Activated CD4-positive, CD25-positive, alpha-beta regulatory T cell treated with anti-CD3 and anti-CD28 coated beads, Interleukin-2, amount 50 U/mL, for 16 hours (primary cell): Measurements from ENCODE around the gene PIM3.
A peak's percentile ranks its signal among the peaks of the same experiment; 100 is the strongest.
"Not testable (repeated sequence)": the region's sequence is repeated elsewhere in the genome, so short reads cannot be mapped to it uniquely, and the experiment has no call there.

Source experiments
- DNase-seq: peaks from one replicate; pipeline ENCODE4 v3.0.0-alpha.2; 2020; ENCODE audit warnings: low read depth, low spot score

Gene PIM3

DNA sequence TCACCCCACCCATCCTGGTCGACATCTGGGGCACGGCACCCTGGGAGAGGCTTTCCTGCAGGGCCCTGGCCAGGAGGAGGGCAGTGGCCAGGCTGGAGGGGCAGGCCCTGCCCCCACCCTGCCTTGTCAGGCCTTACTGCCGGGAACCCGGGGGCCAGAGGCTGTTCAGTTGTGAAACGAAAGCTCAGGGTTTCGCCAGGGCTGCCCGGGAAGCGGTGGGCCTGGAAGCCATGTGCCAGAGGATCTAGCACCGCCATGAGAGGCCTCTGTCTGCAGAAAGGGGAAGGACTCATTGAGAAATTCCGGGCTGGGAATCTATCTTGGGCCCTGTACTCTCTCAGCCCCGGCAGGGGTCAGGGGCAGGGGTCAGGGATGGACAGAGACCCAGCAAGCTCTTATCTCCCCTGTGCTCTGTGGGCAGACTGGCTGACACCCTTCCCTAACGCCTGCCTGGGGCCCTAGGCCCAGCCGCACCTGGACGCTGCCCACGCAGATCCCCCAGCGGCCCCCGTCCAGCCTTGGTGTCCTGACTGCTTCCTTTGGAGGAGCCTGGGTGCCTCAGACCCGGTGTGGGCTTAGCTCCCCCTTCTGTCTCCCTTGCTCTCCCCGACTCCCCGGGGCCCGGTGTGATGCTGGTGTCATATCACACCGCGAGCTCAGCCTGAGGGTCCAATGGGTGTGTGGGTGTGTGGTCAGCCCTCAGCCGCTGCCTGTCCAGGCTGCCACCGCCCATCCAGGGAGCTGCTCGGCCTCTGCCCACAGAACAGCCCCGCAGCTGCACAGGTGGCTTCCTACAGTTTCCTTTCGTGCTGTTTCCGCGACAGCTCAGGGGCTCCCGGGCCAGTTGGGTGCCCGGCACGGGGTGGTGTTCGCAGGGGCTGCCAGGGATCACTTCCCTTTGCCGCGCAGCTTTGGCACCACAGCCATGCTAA lies 6.5 kb downstream of the PIM3 start:
- no peak for DNase-seq

DNA sequence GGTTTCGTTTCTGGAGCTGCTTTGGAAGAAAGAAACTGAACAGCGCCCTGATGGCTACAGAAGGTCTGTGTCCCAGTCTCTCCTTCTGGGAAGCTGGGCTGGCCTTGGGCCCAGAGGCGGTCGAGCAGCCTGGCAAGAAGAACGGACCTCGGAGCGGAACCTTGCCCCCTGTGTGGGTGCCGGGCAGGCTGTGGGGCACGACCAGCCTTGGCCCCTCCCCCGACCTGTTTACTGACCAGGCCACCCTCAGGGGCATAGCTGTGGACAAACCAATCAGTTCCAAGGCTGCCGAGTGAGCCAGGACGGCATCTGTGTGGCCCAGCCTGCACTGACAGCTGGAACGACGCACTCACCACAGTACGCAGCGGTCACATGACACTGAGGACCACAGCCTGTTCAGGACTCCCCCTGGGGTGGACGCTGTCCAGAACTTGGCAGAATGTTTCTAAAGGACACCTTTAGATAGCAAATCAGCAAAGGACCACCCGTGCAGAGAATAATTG lies 7.2 kb downstream of the PIM3 start:
- DNase-seq = no peak

DNA sequence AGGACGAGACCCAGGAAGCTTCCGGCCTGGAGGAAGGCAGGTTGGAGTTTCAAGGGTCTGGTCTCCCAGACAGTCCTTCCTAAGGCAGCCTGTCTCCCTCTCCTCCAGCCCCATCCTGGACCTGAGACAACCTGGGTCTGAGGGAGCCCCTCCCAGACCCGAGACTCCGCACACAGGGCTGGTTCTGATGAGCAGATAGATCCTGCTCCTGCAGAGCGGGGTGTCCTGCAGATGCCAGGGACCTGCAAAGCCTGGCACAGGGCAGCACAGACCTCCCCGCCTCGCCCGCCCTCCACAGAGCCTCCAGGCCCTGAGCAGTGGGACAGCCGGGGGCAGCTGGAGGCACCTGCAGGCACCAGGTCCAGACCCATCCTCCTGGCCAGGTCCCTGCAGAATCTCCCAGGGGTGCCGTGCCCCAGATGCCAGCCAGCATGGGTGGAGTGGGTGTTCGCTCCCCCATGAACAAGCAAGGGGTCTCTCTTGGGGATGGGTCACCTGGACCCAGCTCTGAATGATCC lies 7.8 kb downstream of the PIM3 start:
- DNase-seq = no peak

DNA sequence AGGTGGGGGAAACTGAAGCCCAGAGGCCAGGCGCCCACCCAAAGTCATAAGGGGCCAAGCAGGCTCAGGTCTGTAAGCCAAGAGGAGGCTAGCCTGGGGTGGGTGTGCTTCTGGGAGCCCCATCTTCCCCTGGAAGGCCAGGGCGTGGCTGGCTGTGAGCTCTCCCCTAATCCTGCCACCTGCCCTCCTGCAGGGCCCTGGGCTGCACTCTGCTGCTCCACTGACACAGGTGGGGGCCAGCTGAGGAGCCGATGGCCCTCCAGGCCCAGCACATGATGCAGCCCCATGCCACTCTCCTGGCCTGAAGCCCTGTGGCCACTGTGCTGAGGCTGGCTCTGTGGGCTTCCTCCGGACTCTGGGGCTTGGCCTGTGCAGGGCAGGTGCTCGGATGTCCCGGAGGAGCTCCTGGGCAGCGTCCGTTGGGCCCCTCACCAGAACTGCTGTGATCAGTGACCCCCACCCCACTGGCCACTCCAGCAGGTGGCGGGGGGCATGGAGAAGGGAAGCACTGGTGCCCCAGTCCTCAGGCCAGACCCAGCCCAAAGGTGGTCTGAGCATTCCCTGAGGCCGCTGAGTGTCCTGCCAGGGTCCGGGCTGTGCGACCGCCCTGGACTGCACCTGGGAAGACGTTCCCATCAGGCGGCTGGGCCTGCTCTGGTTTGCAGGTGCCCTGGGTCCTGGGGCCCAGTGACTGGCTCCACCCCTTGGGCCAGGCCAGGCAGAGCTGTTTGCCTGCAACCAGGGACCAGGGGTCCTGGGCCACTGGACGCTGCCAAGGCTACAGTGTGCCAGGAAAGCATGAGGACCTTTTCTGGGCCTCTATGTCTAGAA lies 8.5 kb downstream of the PIM3 start:
- DNase-seq = no peak

DNA sequence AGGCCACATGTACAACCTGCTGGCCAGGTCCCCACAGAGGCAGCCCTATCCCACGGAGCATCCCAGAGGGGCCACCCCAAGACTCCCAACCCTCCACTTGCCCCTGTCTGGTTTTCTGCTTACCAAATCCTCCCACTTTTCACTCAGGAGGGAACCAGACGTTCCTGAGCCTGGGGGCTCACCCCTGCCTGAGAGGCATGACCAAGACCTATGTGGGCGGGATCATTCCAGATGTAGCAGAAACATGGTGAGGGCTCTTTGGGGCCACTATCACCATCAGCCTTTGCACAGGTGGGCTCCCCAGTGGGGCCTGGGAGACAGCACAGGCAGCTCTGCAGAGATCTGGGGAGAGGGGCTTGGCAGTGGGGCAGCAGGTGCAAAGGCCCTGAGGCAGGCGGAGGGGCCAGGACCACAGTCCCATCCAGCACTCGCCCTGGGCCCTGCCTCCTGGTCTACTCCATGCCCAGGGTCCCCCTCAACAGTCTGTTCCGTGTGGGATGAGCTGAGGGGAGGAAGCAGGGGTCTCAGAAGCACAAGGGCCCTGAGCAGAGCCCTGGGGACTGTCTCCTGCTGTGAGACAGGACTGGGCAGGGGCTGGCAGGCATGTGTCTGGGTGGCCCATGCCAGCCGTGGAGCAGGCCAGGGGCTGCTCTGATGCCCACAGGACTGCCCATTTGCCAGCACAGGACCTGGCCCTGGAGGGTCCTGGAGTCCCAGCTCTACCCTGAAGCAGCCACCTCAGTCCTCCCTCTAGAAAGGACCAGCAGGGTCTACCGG lies 9.4 kb downstream of the PIM3 start:
- DNase-seq = no peak

DNA sequence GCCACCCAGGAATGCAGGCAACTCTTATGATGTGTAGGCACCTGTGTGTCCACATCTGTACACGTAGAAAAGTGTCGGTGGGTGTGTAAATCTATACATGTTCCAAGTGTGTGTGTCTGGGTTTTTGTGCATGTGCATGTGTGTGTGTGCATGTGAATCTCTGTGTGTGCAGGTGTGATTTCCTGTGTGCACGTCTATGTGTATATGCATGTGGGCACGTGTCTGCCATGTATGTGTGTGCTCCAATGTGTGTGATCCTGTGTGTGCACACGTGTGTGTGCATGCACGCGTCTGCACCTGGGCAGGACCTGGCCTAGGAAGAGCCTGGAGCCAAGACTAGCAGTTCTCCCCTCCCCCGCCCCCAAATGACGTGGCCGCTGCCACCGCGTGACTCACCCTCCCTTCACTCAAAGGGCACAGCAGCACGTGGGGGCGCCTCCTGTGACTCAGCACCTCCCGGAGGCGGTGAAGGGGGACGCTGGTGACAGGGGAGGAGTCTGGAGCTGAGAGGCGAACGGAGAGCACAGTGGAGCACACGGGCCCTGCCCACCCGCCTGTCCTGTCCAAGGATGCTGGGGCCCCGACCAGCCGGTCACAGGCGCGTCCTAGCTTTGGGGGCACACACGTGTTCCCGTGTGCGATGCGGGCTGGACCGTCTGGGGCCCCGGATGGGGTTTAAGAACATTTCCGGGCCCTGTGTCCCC lies 10.1 kb downstream of the PIM3 start:
- DNase-seq = peak; percentile 91

DNA sequence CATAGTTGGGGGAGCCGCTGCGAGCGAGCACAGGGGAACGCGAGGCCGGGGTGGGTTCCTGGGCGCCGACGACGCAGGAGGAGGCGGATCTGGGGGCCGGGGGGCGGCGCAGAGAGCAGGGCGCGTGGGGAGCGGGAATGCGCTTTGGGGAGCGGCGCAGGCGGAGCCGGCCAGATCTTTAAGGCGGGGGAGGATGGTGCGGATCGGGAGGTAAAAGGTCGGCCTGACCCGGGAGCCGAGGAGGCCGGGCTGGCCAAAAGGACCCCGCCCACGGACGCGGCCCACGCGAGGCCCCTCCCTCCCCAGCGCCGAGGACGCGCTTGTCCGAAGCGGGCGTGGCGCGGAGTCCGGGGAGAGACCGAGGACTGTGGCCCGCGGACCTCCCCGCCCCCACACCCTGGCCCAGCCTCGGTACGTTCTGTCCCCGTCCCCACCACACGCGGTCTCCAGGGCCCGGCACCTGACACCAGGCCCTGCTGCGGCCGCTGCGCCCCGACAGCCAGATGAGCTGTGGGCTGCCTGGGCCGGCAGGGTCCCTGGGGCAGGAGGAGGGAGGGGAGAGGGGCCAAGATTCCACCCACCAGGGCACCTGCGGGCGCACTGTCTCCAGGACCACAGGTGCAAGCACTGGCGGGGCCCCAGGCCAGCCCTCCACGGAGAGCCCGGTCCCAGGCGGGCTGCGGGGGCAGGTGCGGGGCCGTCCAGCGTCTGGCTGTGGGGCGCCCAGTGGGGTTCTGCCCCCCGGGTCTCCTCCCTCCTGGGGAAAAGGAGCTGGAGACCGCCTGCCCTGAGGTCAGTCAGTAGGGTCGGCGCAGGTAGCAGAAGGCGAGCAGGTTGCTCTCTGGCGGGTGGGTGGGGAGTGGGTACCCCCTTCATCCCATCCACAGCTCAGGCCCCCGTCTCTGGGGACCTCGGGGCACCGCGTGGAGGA lies 10.9 kb downstream of the PIM3 start:
- DNase-seq = no peak

DNA sequence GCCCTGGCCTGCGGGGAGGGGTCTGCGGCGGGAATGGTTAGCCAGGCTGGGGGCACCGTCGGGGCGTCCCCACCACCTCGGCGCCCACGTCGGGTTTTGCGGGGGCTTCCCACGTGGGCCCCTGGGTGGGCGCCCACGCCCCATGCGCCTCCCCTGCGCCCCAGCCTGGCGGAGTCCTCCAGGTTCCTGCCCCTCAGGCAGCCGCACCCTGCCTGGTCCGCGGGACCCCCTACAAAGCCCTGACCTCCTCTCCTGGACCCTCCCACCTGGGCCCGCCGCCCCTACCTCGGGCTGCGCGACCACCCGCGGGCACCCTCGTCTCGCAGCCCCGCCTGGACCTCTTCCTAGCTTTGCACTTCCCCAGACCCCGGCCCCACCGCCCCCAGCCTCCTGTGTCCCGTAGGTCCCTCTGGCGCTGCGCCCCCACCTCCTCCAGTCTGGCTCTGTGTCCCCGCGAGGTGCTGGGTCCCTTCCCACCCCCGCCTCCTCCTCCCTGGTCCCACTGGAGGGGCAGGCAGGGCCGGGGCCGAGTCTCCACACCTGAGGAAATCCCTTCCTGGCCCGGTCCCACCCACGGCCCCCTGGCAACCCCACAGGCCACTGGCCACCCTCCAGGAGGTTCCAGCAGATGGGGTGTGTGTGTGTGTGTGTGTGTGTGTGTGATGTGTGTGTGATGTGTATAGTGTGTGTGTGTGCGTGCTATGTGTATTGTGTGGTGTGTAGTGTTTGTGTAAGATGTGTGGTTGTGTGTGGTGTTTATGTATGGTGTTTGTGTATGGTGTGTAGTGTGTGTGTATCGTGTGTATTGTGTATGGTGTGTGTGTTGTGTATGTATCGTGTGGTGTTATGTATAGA lies 11.8 kb downstream of the PIM3 start:
- DNase-seq = no peak

DNA sequence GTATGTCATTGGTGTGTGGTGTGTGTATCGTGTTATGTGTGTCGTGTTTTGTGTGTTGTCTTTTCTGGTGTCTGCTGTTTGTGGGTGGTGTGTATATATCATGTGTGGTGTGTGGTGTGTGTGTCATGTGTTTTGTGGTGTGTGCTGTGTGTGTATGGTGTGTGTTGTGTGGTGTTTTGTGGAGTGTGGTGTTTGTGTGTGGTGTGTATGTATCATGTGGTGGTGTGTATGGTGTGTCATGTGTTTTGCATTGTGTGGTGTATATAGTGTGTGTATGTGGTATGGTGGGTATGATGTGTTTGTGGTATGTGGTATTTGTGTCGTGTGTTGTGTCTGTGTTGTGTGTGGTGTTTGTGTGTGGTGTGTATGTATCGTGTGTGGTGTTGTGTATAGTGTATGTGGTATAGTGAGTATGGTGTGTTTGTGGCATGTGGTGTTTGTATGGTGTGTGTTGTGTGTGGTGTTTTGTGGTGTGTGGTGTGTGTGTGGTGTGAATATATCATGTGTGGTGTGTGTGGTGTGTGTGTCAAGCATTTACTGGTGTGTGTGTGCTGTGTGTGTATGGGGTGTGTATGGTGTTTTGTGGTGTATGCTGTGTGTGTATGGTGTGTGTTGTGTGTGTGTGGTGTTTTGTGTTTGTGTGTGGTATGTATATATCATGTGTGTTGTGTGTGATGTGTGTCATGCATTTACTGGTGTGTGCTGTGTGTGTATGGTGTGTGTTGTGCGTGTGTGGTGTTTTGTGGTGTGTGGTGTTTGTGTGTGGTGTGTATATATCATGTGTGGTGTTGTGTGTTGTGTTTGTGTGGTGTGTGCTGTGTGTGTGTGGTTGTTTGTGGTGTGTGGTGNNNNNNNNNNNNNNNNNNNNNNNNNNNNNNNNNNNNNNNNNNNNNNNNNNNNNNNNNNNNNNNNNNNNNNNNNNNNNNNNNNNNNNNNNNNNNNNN lies 12.7 kb downstream of the PIM3 start:
- no peak for DNase-seq

DNA sequence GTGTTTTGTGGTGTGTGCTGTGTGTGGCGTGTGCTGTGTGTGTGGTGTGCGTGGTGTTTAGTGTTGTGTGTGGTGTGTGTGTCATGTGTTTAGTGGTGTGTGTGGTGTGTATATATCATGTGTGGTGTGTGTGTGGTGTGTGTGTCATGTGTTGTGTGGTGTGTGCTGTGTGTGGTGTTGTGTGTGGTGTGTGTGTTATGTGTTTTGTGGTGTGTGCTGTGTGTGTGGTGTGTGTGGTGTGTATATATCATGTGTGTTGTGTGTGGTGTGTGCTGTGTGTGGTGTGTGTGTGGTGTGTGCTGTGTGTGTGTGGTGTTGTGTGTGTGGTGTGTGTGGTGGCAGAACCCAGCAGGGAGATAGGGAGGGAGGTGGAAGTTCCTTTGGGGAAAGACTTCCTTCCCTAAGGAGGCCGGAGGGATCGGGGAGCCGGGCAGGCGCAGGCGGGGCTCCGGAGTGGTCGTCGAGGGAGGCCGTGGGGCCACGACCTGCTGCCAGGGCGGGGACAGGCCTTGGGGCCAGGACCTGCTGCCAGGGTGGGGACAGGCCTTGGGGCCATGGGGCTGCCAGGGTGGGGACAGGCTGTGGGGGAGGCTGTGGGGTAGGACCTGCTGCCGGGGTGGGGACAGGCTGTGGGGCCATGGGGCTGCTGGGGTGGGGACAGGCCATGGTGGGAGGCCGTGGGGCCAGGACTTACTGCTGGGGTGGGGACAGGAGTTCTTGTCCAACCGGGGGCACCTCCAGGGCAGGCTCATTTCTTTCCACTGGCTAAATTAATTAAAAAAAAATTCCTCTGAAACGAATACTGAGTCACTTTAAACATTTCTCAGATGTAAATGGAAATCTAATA lies 15.2 kb downstream of the PIM3 start:
- DNase-seq = peak; percentile 5

DNA sequence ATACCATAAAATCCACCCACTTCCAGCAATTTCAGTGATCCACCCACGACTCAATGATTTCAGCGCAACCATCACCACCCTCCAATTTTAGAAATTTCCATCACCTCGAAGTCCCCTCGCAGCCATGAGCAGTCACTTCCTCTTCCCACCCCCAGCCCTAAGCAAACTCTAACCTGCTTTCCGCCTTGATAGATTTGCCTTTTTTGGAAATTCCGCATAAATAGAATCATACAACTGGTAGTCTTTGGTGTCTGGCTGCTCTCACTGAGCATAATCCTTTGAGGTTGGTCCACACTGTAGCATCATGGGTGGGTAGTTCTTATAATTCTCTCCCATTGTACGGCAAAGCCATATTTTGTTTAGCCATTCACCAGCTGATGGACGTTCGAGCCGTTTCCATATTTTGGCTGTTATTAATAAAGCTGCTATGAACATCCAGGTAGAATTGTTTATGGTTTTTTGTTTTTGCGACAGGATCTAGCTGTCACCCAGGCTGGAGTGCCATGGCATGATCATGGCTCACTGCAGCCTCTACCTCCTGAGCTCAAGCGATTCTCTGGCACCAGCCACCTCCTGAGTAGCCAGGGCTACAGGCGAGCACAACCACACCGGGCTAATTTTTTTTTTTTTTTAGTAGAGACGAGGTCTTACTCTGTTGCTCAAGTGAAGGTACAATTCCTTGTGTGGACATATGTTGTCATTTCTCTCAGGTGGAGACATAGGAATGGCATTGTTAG lies 16.0 kb downstream of the PIM3 start:
- DNase-seq = peak; percentile 37

DNA sequence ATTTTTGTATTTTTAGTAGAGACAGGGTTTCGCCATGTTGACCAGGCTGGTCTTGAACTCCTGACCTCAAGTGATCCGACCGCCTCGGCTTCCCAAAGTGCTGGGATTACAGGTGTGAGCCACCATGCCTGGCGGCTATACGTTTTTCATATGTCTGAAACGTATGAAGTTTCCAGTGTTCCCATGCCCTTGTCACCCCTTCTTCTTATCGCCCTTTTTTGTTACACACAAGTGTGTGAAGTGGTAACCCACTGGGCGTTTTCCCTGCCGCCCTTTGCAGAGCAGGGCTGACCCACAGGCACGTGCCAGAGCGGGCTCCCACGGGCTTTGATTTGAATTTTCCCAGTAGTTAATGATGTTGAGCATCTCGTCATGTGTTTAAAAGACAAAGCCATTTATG lies 17.0 kb downstream of the PIM3 start:
- DNase-seq = no peak

DNA sequence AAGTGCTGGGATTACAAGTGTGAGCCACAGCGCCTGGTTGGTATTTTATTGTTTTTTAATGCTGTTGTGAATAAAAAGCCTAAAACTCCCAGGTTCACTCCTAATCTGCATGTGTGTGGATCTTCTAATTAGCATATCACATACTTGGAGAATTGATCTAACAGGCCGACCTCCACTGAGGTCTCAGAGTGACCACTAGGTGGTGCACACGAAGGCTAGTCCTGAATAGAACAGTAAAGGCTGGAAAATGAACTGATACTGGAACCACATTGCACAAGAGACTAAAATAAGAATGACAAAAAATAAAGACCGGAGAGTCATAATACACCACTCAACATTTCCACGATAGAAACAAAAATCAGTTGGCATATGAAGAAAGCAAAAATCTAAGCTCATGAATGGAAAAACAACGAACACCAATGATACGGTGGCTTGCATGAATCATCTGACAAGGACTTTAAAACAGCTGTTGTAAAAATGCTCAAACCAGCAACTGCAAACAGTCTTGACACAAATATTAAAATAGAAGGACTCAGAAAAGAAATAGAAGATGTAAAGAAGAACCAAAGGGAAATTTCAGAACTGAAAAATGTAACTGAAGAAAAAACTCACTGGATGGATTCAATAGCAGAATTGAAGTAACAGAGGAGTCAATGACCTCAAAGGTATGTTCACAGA lies 19.2 kb downstream of the PIM3 start:
- DNase-seq = no peak

DNA sequence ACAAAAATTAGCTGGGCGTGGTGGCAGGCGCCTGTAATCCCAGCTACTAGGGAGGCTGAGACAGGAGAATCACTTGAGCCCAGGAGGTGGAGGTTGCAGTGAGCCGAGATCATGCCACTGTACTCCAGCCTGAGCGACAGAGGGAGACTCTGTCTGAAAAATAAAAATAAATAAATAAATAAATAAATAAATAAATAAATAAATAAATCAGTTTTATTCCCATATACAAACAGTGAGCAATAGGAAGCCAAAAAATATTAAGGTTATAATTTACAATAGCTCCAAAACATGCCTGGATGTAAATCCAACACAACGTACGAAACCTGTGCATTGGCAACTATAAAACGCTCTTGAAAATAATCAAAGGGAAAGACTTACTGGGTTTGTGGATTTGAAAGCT lies 21.2 kb downstream of the PIM3 start:
- not testable (repeated sequence) for DNase-seq
